H54 (cell line): ENCODE data around the gene PIP5KL1.

ENCODE experiments used
- DNase-seq: peaks from one replicate; pipeline ENCODE4 v3.0.0; 2011; ENCODE audit warnings: low spot score, mixed read lengths; ENCODE audit not compliant: insufficient read length
- FAIRE-seq: peaks from 3 replicates; lab custom pipeline; 2011; peaks lifted over from hg19 to GRCh38; lab: Jason Lieb, UNC
- POLR2A ChIP-seq: IDR thresholded peaks from 2 replicates; pipeline ENCODE4 v1.6.1; 2011; ENCODE audit warnings: low read depth, mild to moderate bottlenecking, low read length

The PIP5KL1 gene

DNA sequence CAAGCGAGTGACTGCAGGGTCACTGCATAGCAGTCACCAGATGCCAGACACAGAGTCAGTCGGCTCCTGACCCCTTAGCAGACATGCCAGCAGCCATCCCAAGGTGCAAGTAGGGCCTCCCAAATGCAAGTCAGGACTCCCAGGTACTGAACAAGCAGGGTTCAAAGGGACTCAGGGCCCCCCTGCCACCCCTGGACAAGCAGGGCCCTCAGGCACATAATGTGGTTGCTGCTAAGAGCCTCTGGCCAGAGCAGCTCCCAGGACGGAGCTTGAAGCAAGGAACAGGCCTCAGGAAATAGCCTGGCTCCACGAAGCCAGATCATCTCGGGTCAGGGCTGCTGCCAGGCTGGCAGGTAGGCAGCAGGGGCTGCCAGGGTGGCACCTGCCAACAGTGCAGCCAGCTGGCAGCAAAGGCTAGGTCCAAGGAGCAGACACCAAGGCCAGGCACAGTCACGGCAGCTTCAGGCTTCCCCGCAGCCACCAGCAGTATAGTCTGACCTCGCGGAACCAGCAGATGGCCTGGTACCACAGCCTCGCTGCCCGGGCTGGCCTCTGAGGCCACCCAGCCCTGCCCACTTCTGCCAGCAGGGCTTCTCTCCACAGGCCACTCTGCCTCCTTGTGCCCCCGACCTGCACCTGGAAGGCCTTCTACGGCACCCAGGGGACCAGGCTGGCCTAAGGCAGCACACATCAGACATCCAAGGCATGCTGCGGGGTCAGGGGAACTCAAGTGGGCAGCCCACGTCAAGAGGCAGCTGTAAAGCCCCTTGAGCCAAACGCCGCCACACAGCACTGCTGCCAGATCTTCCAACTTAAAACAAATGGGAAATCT lies 42.8 kb upstream of the PIP5KL1 start:
- no peak for TF ChIP-seq POLR2A
- DNase-seq (no peak), FAIRE-seq (no peak)

GRCh38 chr9:127972236-127972871 lies 41.8 kb upstream of the PIP5KL1 start:
- TF ChIP-seq POLR2A, result no peak
- no peak for FAIRE-seq
- no peak for DNase-seq

GRCh38 chr9:127971357-127972235 lies 41.0 kb upstream of the PIP5KL1 start:
- no peak for FAIRE-seq
- no peak for DNase-seq
- TF ChIP-seq POLR2A, result no peak

DNA sequence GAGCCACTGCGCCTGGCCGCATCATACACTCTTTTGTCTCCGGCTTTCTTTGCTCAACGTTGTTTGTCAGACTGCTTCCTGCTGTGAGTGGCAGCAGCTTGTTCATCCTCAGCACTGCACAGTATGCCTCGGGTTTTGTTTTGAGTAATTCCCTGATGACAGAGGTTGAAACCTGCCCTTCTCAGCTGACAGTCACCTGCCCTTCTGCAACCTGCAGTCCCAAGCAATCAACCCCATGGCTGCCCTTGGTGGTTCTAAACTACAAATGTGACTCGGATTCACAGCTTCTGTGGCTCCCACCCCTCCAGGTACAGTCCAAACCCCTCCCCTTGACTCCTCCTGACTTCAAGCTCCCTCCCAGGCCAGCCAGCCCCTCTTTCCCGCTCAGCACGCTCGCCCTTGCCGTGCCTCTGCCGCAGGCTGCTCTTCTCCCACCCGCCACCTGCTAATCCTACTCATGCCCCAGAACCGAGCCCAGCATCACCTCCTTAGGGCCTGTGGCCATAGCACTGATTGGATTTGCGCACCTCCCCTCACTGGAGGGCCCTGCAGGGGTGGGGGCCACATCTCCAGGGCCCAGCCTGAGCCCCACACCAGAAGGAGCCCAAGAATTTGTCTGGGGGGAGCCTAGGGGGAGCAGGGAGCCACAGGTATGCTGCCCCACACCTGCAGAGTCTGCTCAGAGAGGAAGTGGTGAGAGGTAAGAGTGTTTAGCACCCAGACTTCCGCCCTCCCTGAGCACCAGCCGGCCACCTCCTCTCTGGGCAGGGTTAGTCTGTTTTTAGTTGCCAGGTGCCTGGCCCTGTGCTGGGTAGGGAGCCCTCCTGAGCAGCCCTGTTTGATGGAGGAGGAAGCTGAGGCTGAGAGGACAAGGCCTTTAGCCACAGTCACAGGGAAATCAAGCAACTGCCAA lies 40.1 kb upstream of the PIP5KL1 start:
- FAIRE-seq (no peak), DNase-seq (no peak)
- no peak for TF ChIP-seq POLR2A

GRCh38 chr9:127968700-127969383 lies 38.3 kb upstream of the PIP5KL1 start:
- DNase-seq (peak; percentile 96), FAIRE-seq (peak; percentile 93)
- TF ChIP-seq POLR2A, result no peak

- DNase-seq (peak; percentile 98), FAIRE-seq (peak; percentile 73)
Measured at GRCh38 chr9:127968042-127968441, 37.5 kb upstream of the PIP5KL1 start.

DNA sequence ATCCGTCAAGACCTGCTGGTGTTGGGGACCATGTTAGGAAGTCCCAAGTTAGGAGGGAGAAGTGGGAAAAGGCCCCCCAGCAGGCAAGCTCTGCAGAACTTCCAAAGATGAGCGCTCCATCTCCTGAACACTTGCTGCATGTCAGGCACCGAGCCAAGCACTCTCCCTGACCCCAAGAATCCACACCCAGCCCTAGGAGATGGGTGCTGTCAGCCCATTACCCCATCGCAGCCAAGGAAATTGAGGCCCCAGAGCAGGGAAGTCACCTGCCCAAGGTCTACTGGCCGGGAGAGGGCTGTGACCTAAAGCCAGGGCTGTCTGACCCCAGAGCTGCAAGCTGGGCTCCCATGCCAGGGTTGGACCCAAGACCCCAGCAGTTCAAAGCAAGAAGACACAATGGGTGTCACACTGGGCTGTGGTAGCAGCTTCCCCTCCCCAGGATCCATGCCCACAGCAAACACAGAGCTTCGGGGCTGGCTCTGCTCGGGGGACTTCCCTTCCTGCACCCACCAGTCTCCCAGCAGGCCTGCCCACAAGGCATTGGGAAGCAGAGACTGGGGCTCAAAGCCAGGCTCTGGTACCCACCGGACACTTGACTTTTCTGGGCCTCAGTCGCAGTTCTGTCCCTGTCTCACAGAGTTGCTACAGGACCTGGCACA lies 36.7 kb upstream of the PIP5KL1 start:
- no peak for DNase-seq
- TF ChIP-seq POLR2A, result no peak
- no peak for FAIRE-seq

More at GRCh38 chr9:127968042-127968441, 37.5 kb upstream of the PIP5KL1 start:
- no peak for TF ChIP-seq POLR2A

DNA sequence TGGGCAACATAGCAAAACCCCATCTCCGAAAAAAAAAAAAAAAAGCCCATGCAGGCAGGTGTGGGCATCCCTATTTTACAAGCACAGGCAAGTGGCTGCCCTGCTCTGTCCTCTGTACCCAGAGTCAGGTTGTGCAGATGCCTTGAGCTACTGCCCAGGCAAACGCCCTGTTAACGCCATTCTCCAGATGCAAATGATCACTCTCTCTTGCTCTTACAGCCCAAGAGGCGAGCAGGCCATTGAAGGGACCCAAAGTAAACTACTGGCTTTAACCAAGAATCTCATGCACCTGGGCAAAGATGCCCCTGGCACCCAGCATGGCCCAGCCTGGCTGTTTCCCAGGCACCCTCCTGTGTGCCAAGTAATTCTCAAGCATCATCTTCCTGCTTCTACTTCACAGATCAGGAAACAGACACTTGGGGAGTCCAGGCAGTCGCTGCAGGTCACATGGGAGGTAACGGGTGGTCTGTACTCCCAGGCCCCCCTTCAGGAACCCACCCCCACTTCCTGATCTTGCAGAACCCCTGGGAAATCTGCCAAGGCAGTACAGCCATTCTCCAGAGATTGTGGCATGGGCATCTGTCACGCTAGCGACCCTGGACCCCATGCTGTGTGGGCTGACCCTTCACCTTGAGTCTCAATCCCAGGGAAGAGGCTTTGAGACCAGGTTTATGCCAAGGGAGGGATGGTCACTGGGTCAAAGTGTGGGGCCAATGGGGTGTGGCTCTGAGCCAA lies 36.0 kb upstream of the PIP5KL1 start:
- DNase-seq (no peak), FAIRE-seq (no peak)
- TF ChIP-seq POLR2A, result no peak

GRCh38 chr9:127965953-127966352 lies 35.4 kb upstream of the PIP5KL1 start:
- FAIRE-seq (no peak), DNase-seq (no peak)
- TF ChIP-seq POLR2A, result no peak

DNA sequence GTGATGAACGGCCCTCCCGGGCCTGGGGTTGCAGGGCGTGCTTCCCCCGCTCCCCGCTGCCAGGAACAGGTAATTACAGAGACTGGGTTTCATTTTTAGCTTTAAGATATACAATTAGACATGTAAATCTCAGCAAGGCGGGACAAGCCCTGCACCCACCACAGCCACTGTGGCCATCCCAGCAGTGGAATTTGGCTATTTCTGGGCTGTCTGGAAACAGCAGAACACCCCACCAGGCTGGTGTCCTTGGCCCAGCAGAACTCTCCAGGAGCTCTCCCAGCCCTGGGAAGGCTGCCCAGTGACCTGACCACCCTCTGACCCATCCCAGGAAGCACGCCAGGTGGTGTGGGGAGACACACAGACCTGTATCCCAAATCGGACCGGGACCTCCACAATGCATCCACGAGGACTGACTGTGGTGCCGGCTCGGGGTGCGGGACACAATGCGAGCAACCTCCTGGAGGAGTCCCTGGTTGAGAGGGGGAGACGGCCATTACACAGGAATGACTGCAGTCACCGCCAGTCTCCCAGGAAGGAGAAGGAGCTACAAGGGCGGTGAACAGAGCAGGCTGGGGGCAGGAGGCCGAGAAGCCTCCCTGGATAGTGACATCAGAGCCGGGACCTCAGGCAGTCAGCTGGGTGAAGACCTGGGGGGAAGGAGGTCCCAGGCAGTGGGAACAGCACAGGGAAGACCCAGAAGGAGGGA lies 32.9 kb upstream of the PIP5KL1 start:
- TF ChIP-seq POLR2A, result no peak
- FAIRE-seq, result no peak
- no peak for DNase-seq

DNA sequence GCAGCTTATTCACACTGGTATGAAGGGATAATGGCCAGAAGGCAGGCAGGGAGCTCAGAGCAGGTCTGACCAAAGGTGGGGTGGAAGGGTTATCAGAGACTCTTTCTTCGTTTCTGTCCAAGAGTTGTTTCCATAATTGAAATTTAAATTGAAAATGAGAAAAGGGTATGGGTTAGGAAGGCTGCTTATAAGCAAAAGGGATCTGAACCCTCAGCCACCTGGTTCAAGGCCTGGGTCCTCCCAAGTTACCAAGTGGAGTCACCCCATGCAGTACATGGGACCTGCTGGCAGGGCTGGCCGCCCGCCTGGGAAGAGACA lies 32.4 kb upstream of the PIP5KL1 start:
- DNase-seq, result no peak
- no peak for FAIRE-seq
- TF ChIP-seq POLR2A, result no peak
